GM18519 (cell line): ENCODE measurements around the gene BEND3.
A peak's percentile ranks its signal among the peaks of the same experiment; 100 is the strongest.
"Not testable (repeated sequence)": the region's sequence is repeated elsewhere in the genome, so short reads cannot be mapped to it uniquely, and the experiment has no call there.

Source experiments
- ATAC-seq: cut with Tn5 transposase; IDR thresholded peaks from one replicate; pipeline ENCODE4 v1.9.1; 2021; ENCODE audit warnings: mild to moderate bottlenecking, moderate library complexity; ENCODE audit not compliant: unreplicated experiment, low FRiP score

The BEND3 gene

GRCh38 chr6:107084459-107084858, 30.9 kb downstream of the BEND3 start:
- not testable (repeated sequence) for ATAC-seq

- ATAC-seq = no peak
Measured at GRCh38 chr6:107083921-107084320, 31.4 kb downstream of the BEND3 start.

GRCh38 chr6:107083047-107083768, 32.1 kb downstream of the BEND3 start:
- ATAC-seq = peak; percentile 72

- no peak for ATAC-seq
Measured at GRCh38 chr6:107082045-107082444, 33.3 kb downstream of the BEND3 start.

GRCh38 chr6:107080036-107080435, 35.3 kb downstream of the BEND3 start:
- no peak for ATAC-seq

- no peak for ATAC-seq
Measured at GRCh38 chr6:107079429-107079828, 35.9 kb downstream of the BEND3 start.

- ATAC-seq = no peak
Measured at GRCh38 chr6:107077710-107078109, 37.6 kb downstream of the BEND3 start.

- no peak for ATAC-seq
Measured at GRCh38 chr6:107075951-107076381, 39.3 kb downstream of the BEND3 start.

- ATAC-seq = no peak
Measured at GRCh38 chr6:107070686-107071085, 44.6 kb downstream of the BEND3 start.

GRCh38 chr6:107069631-107070548, 45.4 kb downstream of the BEND3 start:
- ATAC-seq = no peak

GRCh38 chr6:107068691-107069630, 46.4 kb downstream of the BEND3 start:
- no peak for ATAC-seq

GRCh38 chr6:107066697-107067659, 48.3 kb downstream of the BEND3 start:
- ATAC-seq = no peak

- ATAC-seq = no peak
Measured at GRCh38 chr6:107064579-107065065, 50.7 kb downstream of the BEND3 start.

- ATAC-seq = no peak
Measured at GRCh38 chr6:107062691-107063090, 52.6 kb downstream of the BEND3 start.

GRCh38 chr6:107061125-107062020, 53.9 kb downstream of the BEND3 start:
- ATAC-seq = peak; percentile 49

- no peak for ATAC-seq
Measured at GRCh38 chr6:107060704-107061103, 54.6 kb downstream of the BEND3 start.

- ATAC-seq = no peak
Measured at GRCh38 chr6:107059606-107060005, 55.7 kb downstream of the BEND3 start.

- ATAC-seq = no peak
Measured at GRCh38 chr6:107057679-107058078, 57.6 kb downstream of the BEND3 start.
